Measurements from ENCODE around the gene SPAG7. TPM values are rescaled to one million over a fixed set of nuclear protein-coding genes. Genes with fewer than 3 reads are reported as not detected.

The SPAG7 gene
- total RNA-seq, 1 donor from 2014 or later = 60.0 TPM

DNA sequence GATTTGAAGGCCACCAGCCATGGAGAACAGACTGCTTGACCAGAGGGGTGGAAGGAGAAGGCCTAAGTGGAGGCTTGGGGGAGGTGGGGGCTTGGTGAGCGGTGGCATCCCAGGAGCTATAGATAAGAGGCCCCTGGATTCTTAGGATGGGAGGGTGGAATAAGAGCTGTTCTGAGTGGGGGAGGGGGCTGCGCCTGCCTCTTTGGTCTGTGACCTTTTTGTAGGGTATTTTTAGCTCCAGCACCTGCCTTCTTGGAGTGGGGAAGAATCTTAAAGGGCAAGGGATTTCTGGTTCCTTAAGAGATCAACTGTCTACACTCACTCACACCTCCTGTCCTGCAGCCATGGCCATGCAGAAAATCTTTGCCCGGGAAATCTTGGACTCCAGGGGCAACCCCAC is 16.1 kb downstream of the SPAG7 start:
- intact Hi-C loops (cut with micrococcal nuclease) = no loop called here

DNA sequence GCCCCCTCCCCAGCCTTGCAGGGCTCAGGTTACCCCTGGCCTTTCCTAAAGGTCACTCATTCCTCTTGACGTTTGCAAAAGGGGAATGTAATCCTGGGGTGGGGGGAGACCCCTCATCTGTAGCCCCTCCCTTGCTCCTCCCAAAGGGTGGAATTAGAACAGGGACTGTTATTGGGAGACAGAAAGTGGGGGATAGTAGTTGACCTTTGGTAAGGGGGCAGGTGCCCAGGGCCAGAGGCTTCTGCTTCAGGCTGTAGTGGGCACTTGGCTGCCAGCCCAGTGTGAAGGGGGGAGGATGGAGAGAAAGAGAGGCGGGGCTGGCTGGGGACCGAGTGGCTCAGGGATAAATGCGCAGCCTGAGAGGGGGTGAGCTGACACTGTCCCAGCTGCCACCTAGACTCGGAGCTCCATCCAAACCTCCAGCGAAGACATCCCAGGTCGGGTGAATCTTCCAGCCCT is 16.8 kb downstream of the SPAG7 start, which contains the start of gene ENO3:
ENO3 (plus strand) TSS at position 374 of the 459 bp plus-strand sequence. CDS start 711 bp downstream, outside the sequence.
- intact Hi-C loops (cut with micrococcal nuclease) = no loop called here

DNA sequence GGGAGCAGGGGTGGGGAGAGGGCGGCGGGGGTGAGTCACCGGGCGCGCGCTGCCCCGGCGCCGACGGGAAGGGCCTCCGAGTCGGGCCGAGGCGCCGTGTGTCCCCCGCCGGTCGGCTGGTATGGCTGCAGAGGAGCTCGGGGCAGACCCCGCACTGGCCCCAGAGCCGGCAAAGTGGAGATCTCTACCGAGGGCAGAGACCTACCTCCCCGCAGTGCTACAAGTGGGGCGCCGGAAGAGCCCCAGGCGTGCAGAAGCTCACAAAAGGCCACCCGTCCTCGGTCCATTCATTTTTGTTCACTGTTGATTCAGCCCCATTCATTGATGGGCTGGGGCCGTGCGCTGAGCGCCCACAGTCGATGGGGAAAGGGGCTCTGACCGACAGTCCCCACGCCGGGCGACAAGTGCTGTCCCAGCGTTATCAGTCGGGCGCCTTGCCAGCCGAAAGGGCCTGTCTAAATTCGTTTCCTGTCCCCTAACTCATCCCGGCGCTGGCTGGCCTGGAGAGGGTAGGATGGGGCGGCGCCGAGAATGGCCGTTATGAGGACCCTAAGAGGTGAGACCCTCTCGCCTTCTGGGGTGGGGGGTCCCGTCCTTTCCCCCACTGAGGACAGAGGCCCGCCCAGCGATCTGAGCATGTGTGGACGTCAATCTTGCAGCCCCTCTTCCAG is 17.4 kb downstream of the SPAG7 start:
- intact Hi-C loops (cut with micrococcal nuclease) = no loop called here

GRCh38 chr17:4949321-4950074 is 18.1 kb downstream of the SPAG7 start:
- intact Hi-C loops (cut with micrococcal nuclease) = loop anchor here (1.0 to 2.0 kb wide), 2 partner anchors 18 to 537 kb away; partner anchors contain the start of genes DERL2, MIS12 and SPAG7

- intact Hi-C loops (cut with micrococcal nuclease) = loop anchor here (1.0 to 2.0 kb wide), 6 partner anchors 9 to 806 kb away; partner anchors contain the start of genes CAMTA2, CYB5D2, DERL2 and INCA1
These were observed 18.7 kb downstream of the SPAG7 start for GRCh38 chr17:4948931-4949320.

DNA sequence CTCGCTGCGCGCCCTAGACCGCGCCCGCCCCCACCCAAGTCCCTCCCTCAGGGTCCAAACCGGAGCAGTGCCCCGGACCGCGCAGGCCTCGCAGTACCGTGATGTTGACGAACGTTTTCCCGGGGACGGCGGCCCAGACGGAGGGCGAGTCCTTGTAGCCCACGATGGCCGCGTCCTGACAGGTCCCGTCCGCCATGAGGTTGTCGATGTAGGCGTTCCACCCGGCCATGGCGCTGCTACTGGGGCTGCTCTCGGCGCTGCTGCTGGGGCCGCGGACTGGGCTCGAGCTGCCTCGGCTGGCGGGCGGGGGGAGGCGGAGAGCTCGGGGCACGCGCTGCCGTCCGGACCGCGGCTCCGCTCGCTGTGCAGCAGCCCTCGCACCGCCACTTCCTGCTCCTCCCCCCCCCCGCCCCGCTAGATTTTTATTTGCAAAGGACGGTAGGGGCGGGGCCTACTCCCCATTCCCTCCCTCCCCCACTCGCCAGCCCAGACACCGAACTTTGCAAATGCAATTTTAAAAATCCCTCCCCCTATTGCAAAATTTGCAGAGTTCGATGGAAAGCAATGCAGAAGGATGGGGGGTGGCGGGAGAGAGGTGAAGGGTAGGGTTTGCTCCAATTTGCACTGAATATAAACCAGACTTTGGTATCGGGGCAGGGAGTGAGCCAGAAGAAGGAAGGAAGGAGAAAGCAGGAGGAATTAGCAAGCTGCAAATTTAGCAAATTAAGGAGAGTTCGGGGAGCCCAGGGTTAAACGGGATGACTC is 19.3 kb downstream of the SPAG7 start, which contains the start of gene PFN1:
PFN1 (minus strand) TSS at position 365 of the 765 bp plus-strand sequence; CDS start at position 229, 136 bp downstream.
- intact Hi-C loops (cut with micrococcal nuclease) = loop anchor here (1.0 to 2.0 kb wide), 5 partner anchors 8 to 805 kb away; partner anchors contain the start of genes CAMTA2, CYB5D2, DERL2 and INCA1

DNA sequence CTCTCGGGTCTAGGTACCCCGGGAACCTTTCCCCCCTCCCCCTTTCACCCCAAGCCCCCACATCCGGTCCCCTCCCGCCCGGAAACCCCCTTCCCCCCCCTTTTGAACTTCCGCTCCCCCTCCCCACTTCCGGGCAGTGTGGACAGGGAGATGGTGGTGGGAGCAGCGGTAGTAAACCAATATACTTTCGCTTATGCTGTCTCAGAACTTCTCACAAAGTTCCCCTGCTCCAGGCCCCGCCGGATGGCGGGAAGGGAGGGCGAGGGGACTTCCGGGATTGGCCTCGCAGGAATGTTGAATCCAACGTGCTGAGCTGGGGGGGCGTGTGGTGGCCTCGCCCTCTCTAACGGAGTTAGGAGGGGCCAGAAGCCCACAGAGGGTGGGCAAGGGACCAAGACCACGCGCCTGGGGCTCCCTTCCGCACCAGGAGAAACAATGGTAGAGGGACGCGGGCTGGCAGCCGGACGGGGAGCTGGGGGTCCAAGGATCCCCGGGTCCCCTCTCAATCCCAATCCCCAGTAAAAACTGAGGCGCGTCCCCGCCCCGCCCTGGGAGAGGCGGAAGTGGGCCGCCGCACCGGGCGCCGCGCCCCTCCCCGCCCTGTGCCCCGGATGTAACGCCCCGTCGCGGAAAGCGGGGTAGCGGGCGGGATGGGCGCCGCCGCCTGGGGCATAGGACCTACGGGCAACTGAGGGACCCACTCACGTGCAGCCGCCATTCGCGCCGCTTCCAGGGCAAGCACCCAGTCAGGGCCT is 20.0 kb downstream of the SPAG7 start:
- intact Hi-C loops (cut with micrococcal nuclease) = loop anchor here (1.0 to 2.0 kb wide), 7 partner anchors 7 to 804 kb away; partner anchors contain the start of genes ARRB2, CAMTA2, CYB5D2 and DERL2

DNA sequence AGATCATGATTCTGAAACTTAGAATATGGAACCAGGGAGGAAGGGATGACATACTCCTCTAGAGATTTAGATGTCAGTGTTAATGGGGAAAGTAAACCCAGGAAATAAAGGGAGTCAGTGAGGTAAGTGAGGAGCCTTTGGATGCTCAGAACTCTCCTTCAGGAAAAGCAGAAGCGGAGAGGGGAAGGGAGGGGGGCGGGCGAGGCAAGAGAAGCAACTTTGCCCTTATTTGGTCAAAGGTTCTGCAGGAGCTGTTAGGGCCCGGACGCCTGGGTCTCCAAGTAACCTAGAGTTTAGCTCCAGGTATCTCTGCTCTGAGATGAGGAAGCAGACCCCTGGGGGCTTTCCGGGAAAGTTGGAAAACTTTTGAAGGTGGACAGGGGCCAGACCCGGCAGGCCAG is 20.6 kb downstream of the SPAG7 start:
- intact Hi-C loops (cut with micrococcal nuclease) = loop anchor here (1.0 kb wide), 2 partner anchors 84 to 237 kb away; partner anchors contain the start of gene ARRB2

DNA sequence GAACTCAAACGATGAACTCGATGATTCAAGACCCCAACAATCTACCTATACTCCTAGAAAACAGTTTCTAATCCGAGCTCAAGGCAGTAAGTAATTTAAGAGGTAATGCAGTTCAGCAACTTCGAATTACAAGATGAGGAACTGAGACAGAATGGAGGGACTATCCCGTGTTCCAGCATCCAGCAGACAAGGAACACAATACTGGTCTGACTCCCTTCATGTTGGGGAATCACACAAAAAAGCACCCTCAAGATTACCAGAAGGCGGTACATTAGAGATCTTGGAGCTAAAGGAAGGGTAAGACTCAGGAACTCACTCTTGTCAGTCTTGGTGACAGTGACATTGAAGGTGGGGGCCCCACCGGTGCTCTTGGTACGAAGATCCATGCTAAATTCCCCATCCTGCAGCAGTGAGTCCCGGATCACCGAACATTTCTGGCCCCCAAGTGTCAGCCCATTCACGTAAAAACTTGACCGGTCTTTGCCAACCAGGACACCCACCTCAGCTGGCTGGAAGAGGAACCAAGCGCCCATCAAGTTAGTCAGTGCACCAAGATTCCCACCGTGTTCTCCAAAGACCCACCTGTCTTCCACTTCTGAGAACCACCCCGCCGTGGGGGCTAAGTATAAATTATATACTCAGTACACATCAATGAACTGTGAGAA is 21.2 kb downstream of the SPAG7 start:
- intact Hi-C loops (cut with micrococcal nuclease) = no loop called here

GRCh38 chr17:4945944-4946280 is 21.7 kb downstream of the SPAG7 start:
- intact Hi-C loops (cut with micrococcal nuclease) = loop anchor here (2.0 kb wide), 2 partner anchors 37 to 769 kb away; no protein-coding TSS in a partner anchor

DNA sequence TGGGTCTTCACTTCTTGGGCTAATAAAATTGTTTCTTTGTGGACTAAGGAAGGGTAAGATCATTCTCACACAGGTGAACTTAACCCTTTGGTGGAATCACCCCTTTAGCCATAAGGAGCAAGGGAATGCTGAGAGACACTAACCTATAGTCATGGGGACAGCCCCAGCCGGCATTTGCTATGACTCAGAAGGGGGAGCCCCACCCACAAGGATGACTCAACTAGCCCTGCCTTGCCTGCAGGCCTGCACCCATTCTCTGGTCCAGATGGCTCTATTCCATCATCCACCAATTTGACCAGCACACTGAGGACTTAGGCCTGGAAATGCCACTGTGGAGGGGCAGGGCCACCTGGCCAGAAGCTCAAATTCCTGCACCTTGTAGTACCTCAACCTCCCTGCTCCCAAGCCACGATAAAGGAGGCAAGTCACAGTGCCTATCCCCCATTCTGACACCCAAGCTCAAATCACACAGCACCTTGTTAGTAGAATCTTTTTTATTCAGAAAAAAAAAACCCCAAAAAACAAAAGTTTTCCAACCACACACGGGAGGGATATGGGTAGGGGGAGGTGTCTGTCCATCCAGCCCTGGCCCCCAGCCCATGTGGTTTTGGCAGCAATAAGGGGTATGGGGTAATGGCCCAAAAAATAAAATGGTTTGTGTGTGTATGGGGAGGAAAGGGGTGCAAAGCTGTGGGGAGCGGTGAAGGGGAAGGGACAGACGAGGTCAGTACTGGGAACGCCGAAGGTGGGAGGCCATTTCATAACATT is 22.3 kb downstream of the SPAG7 start:
- intact Hi-C loops (cut with micrococcal nuclease) = loop anchor here (2.0 kb wide), 2 partner anchors 37 to 769 kb away; no protein-coding TSS in a partner anchor

- intact Hi-C loops (cut with micrococcal nuclease) = loop anchor here (2.0 to 5.0 kb wide), 4 partner anchors 36 to 768 kb away; partner anchors contain the start of genes ANKFY1 and MED11
These were observed 23.0 kb downstream of the SPAG7 start for GRCh38 chr17:4944554-4945175.

GRCh38 chr17:4944163-4944553 is 23.5 kb downstream of the SPAG7 start:
- intact Hi-C loops (cut with micrococcal nuclease) = loop anchor here (2.0 to 5.0 kb wide), 4 partner anchors 35 to 767 kb away; partner anchors contain the start of genes ANKFY1 and MED11

GRCh38 chr17:4942760-4943508 is 24.7 kb downstream of the SPAG7 start:
- intact Hi-C loops (cut with micrococcal nuclease) = loop anchor here (5.0 kb wide), 2 partner anchors 211 to 681 kb away; partner anchors contain the start of genes ANKFY1 and MED11

- intact Hi-C loops (cut with micrococcal nuclease) = loop anchor here (5.0 kb wide), 2 partner anchors 209 to 679 kb away; partner anchors contain the start of genes ANKFY1 and MED11
These were observed 26.4 kb downstream of the SPAG7 start for GRCh38 chr17:4941319-4941610.

GRCh38 chr17:4940555-4941318 is 26.9 kb downstream of the SPAG7 start:
- intact Hi-C loops (cut with micrococcal nuclease) = loop anchor here (1.0 to 5.0 kb wide), 12 partner anchors 8 to 678 kb away; partner anchors contain the start of genes ANKFY1, ARRB2, CAMTA2 and DERL2
